A673 (cell line): Measurements from ENCODE around the gene ZFYVE9. TPM values are rescaled to one million over a fixed set of nuclear protein-coding genes. Genes with fewer than 3 reads are reported as not detected.

Experiments used
- BruUV-seq: library from RNA; stranded (reverse); fragments of 400-500 nt; replicated peaks from 2 replicates; lab custom pipeline; 2021; lab: Mats Ljungman, UMichigan
- CTCF ChIA-PET: fragments of 300-600 bp; sonication (Branson Sonifier 250); formaldehyde crosslinking; loops from one replicate; lab custom pipeline; 2022; ENCODE audit warnings: antibody characterized with exemption; lab: Charles Lee
- POLR2A ChIA-PET: fragments of 300-600 bp; sonication (Branson Sonifier 250); formaldehyde crosslinking; loops from one replicate; lab custom pipeline; 2022; ENCODE audit warnings: antibody characterized with exemption; ENCODE audit not compliant: low non-redundant PET; lab: Charles Lee
- DNase-seq: peaks from one replicate; pipeline ENCODE4 v3.0.0-alpha.2; 2015; ENCODE audit warnings: low spot score
- H3K27ac ChIP-seq: fragments of 200-600 bp; sonication (generic); 2 replicates; pipeline ENCODE4 v1.5.1; 2016; ENCODE audit warnings: mixed run types, low read depth, mild to moderate bottlenecking, mixed read lengths, antibody characterized with exemption, low read length; ENCODE audit not compliant: poor library complexity, severe bottlenecking
- H3K27me3 ChIP-seq: fragments of 200-600 bp; sonication (generic); replicated peaks from 2 replicates; pipeline ENCODE4 v1.6.1; 2017; ENCODE audit warnings: mixed run types, low read depth, mild to moderate bottlenecking, mixed read lengths, antibody characterized with exemption, low read length; ENCODE audit not compliant: insufficient read depth, poor library complexity
- H3K36me3 ChIP-seq: fragments of 200-600 bp; sonication (generic); 2 replicates; pipeline ENCODE4 v1.6.1; 2016; ENCODE audit warnings: mixed run types, mild to moderate bottlenecking, mixed read lengths, antibody characterized with exemption, low read length; ENCODE audit not compliant: insufficient read depth, poor library complexity, severe bottlenecking
- H3K4me1 ChIP-seq: fragments of 200-600 bp; sonication (generic); 2 replicates; pipeline ENCODE4 v1.6.1; 2017; ENCODE audit warnings: mixed run types, mild to moderate bottlenecking, mixed read lengths, antibody characterized with exemption, low read length; ENCODE audit not compliant: insufficient read depth, poor library complexity, severe bottlenecking
- H3K4me3 ChIP-seq: fragments of 200-600 bp; sonication (generic); 2 replicates; pipeline ENCODE4 v1.5.1; 2016; ENCODE audit warnings: low read depth, mixed run types, mild to moderate bottlenecking, mixed read lengths, low read length; ENCODE audit not compliant: poor library complexity, severe bottlenecking
- H3K9me3 ChIP-seq: fragments of 200-600 bp; sonication (generic); 2 replicates; pipeline ENCODE4 v1.6.1; 2016; ENCODE audit warnings: mixed run types, low read depth, mild to moderate bottlenecking, mixed read lengths, antibody characterized with exemption, low read length; ENCODE audit not compliant: poor library complexity, severe bottlenecking
- CTCF ChIP-seq: fragments of 300-800, 200-600 bp; sonication (generic); conservative IDR thresholded peaks from 2 replicates; pipeline ENCODE4 v1.5.1; 2017; ENCODE audit warnings: low read depth, mild to moderate bottlenecking, antibody characterized with exemption, low read length, moderate library complexity, mixed read lengths
- EZH2 ChIP-seq: fragments of 200-600 bp; sonication (generic); IDR thresholded peaks from 2 replicates; pipeline ENCODE4 v1.6.1; 2017; ENCODE audit warnings: borderline replicate concordance, low read depth, mild to moderate bottlenecking, mixed read lengths, antibody characterized with exemption, low read length; ENCODE audit not compliant: poor library complexity, severe bottlenecking
- intact Hi-C: fragments of 100-400 bp; cut with micrococcal nuclease; formaldehyde crosslinking; loops from one replicate; pipeline ENCODE4 v1.10.0; 2022; ENCODE audit not compliant: unreplicated experiment
- total RNA-seq: library from RNA; stranded (reverse); gene quantifications from 2 replicates; pipeline ENCODE4 v1.2.3, GENCODE V29; 2021

ZFYVE9 gene
- total RNA-seq, 1 experiment from 2014 or later = 19.6 TPM

GRCh38 chr1:52150946-52151345 lies 9.1 kb downstream of the ZFYVE9 start:
- Histone ChIP-seq H3K4me3 (no peak overlapping the region), H3K4me1 (peaks cover 3% of the 10 kb centered on the region), H3K36me3 (no peaks in the 10 kb centered on the region), H3K27ac (no peak overlapping the region), H3K9me3 (no peaks in the 10 kb centered on the region), H3K27me3 (no peaks in the 10 kb centered on the region)
- ChIA-PET POLR2A (no interaction called here), CTCF (no interaction called here)
- intact Hi-C loops = no loop called here
- TF ChIP-seq CTCF = no peak
- no peak for TF ChIP-seq EZH2
- DNase-seq = no peak
- TSS peak; percentile 15 for BruUV-seq

- Histone ChIP-seq H3K27me3 (no peaks in the 10 kb centered on the region), H3K4me1 (peaks cover 3% of the 10 kb centered on the region), H3K9me3 (no peaks in the 10 kb centered on the region), H3K4me3 (no peak overlapping the region), H3K27ac (no peak overlapping the region), H3K36me3 (no peaks in the 10 kb centered on the region)
- no peak for DNase-seq
- no TSS peak for BruUV-seq
- CTCF ChIA-PET = no interaction called here
- intact Hi-C loops = no loop called here
- no peak for TF ChIP-seq CTCF
- TF ChIP-seq EZH2 = no peak
- POLR2A ChIA-PET = no interaction called here
These were observed 10.7 kb downstream of the ZFYVE9 start for GRCh38 chr1:52152572-52152971.

- H3K27me3 ChIP-seq = no peaks in the 10 kb centered on the region
- intact Hi-C loops = no loop called here
- H3K4me3 ChIP-seq = no peak overlapping the region
- H3K36me3 ChIP-seq = no peaks in the 10 kb centered on the region
- H3K27ac ChIP-seq = no peak overlapping the region
- ChIA-PET POLR2A (no interaction called here), CTCF (no interaction called here)
- TF ChIP-seq CTCF (no peak), EZH2 (no peak)
- no TSS peak for BruUV-seq
- peaks cover 3% of the 10 kb centered on the region for H3K4me1 ChIP-seq
- H3K9me3 ChIP-seq = no peaks in the 10 kb centered on the region
- no peak for DNase-seq
These were observed 11.1 kb downstream of the ZFYVE9 start for GRCh38 chr1:52153010-52153409.
